NB4 (cell line): ENCODE results near the gene NTNG2.

ENCODE experiments used
- MYC ChIP-seq: IDR thresholded peaks from 2 replicates; pipeline ENCODE4 v1.6.1; 2011; ENCODE audit warnings: low read depth, low read length
- POLR2A ChIP-seq: IDR thresholded peaks from 2 replicates; pipeline ENCODE4 v1.6.1; 2011; ENCODE audit warnings: mild to moderate bottlenecking; ENCODE audit not compliant: insufficient read length; ENCODE audit errors: extremely low read depth
- TF ChIP-seq, protein P1 (sequence below): IDR thresholded peaks from 2 replicates; pipeline ENCODE4 v1.6.1; 2011; ENCODE audit warnings: low read depth, low read length
- TF ChIP-seq, protein P2 (sequence below): IDR thresholded peaks from one replicate; pipeline ENCODE4 v1.5.1; 2012; ENCODE audit warnings: low read depth, low read length

DNA sequence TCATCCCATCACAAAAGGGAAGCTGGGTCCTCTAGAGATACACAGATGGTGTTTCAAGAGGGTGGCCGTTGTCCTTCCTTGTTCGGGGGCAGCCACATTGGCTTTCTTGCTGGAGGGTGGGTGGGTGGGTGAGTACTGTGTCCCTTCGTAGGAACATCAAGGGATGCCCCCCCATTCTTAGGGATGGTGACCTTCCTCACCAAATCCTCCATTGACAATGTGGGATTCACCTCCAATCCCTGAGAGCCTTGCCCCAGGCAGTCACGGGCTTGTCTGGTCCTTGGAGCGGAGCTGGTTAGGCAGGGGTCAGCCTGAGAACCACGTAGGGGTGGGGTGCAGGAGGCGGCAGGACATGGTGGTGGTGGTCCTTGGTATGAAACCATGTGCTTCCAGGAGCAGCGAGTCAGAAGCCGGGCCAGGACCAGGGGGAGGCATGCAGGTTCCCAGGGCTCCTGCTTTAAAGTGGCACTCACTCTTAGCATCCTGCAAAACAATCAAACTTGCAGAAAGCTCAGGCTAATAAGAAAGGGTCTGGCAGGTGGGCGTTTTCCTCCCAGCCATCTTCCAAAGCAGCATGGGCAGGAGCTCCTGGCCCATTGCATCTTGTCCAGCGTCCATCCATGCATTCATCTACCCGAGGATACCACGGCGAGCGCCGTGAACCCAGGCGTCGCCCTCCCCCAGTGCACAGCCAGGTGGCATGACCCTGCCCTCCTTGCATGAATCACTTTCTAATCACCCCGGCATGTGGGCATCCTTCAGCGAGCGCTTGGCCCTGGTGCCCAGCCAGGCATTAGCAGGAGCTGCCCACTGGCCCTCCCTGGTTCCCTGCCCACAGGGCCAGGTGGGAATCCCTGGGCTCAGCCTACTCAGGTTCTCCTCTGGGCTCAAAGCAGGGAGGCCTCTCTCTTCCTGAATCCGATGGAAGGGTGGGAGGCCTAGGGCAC, 76.4 kb downstream of the NTNG2 start:
- TF ChIP-seq, protein P1, sequence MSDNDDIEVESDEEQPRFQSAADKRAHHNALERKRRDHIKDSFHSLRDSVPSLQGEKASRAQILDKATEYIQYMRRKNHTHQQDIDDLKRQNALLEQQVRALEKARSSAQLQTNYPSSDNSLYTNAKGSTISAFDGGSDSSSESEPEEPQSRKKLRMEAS: no peak
- TF ChIP-seq, protein P2, sequence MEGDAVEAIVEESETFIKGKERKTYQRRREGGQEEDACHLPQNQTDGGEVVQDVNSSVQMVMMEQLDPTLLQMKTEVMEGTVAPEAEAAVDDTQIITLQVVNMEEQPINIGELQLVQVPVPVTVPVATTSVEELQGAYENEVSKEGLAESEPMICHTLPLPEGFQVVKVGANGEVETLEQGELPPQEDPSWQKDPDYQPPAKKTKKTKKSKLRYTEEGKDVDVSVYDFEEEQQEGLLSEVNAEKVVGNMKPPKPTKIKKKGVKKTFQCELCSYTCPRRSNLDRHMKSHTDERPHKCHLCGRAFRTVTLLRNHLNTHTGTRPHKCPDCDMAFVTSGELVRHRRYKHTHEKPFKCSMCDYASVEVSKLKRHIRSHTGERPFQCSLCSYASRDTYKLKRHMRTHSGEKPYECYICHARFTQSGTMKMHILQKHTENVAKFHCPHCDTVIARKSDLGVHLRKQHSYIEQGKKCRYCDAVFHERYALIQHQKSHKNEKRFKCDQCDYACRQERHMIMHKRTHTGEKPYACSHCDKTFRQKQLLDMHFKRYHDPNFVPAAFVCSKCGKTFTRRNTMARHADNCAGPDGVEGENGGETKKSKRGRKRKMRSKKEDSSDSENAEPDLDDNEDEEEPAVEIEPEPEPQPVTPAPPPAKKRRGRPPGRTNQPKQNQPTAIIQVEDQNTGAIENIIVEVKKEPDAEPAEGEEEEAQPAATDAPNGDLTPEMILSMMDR: no peak
- TF ChIP-seq MYC (no peak), POLR2A (no peak)
